HK-2 (cell line): ENCODE data around the gene HOXA1.
A peak's percentile ranks its signal among the peaks of the same experiment; 100 is the strongest.

ENCODE experiments used
- DNase-seq: peaks from one replicate; pipeline ENCODE4 v3.0.0-alpha.2; 2018; ENCODE audit not compliant: unreplicated experiment

The HOXA1 gene

GRCh38 chr7:27092819-27093110, 3.0 kb downstream of the HOXA1 start:
- no peak for DNase-seq

- no peak for DNase-seq
These were observed 3.6 kb downstream of the HOXA1 start for GRCh38 chr7:27091941-27092818.

GRCh38 chr7:27091105-27091504, 4.7 kb downstream of the HOXA1 start:
- no peak for DNase-seq

GRCh38 chr7:27088002-27088922, 7.5 kb downstream of the HOXA1 start:
- DNase-seq: no peak

GRCh38 chr7:27083646-27084045, 12.2 kb downstream of the HOXA1 start:
- DNase-seq: no peak

GRCh38 chr7:27082171-27082570, 13.6 kb downstream of the HOXA1 start:
- DNase-seq: no peak

GRCh38 chr7:27080844-27081436, 14.9 kb downstream of the HOXA1 start:
- DNase-seq: no peak

- DNase-seq: no peak
These were observed 16.4 kb downstream of the HOXA1 start for GRCh38 chr7:27079234-27079975.

GRCh38 chr7:27078616-27079233, 17.1 kb downstream of the HOXA1 start:
- DNase-seq: no peak

GRCh38 chr7:27073076-27073475, 22.7 kb downstream of the HOXA1 start:
- no peak for DNase-seq

- no peak for DNase-seq
These were observed 24.0 kb downstream of the HOXA1 start for GRCh38 chr7:27071622-27072390.

GRCh38 chr7:27068259-27068658, 27.5 kb downstream of the HOXA1 start:
- DNase-seq: no peak

- no peak for DNase-seq
These were observed 29.7 kb downstream of the HOXA1 start for GRCh38 chr7:27066148-27066547.

GRCh38 chr7:27065709-27066108, 30.1 kb downstream of the HOXA1 start:
- DNase-seq: no peak

- DNase-seq: no peak
These were observed 31.1 kb downstream of the HOXA1 start for GRCh38 chr7:27064661-27065060.

GRCh38 chr7:27064159-27064558, 31.6 kb downstream of the HOXA1 start:
- no peak for DNase-seq

- DNase-seq: no peak
These were observed 32.9 kb downstream of the HOXA1 start for GRCh38 chr7:27062946-27063345.

GRCh38 chr7:27053153-27053552, 42.6 kb downstream of the HOXA1 start:
- peak; percentile 10 for DNase-seq

GRCh38 chr7:27051451-27051850, 44.3 kb downstream of the HOXA1 start:
- no peak for DNase-seq

GRCh38 chr7:27048438-27048837, 47.4 kb downstream of the HOXA1 start:
- DNase-seq: no peak
